GM21528 (cell line): ENCODE measurements around the gene MAPK14.
"Not testable (repeated sequence)": the region's sequence is repeated elsewhere in the genome, so short reads cannot be mapped to it uniquely, and the experiment has no call there.

Source experiments
- ATAC-seq: cut with Tn5 transposase; IDR thresholded peaks from one replicate; pipeline ENCODE4 v1.9.1; 2021; ENCODE audit warnings: mild to moderate bottlenecking, moderate library complexity; ENCODE audit not compliant: unreplicated experiment, low FRiP score

MAPK14 gene

DNA sequence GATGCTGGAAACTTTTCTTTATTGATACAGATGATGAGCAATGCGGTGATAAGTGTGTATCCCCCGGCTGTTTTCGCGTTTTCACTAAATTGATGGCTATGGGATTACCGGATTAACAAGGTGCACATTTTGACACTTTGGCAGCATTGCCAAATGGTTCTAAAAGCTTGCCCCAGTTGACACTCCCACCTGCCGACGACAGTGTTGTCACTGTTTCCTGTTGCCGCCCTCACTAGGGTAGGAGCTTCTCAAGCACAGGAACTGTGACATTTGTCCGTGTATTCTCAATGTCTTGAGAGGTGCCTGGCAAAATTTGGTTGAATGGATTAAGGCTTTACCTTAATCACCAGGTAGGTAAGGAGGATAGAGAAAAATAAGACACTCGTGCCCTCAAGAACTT, 92.9 kb downstream of the MAPK14 start:
- ATAC-seq: no peak

DNA sequence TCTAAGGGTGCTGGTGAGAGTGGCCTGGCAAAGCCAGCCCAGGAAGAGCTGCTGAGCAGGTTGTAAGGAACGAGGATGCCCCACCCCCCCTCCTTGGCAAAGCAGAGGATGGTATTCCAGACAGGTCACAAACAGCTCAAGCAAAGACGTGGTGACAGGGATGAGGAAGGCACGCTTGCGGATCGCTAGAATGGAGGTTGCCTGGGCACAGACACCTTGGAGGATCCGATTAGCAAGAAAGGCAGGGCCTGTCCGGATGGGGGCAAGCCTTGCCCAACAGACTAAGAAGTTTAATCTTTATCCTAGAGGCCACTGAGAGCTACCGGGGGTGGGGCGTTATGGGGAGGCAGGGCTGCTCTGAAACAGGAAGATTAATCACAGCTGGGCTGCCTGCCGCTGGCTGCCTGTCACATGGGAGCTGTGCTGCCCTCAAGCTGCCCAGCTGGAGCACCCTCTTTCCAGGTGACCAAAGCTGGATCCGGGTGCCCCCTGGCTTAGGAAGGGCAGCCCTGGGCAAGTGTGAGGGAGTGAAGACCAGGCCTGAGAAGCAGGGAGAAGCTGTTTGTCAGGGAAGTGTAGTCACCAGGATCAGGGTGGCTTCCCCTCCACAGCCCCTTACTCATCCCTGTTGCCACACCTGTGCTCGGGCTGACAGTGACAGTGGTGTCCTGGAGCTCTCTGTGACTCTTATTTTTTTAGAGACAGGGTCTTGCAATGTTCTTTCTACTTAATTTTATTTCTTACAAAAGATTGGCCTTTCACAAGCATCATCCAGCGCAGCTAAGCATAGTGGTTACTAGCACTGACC, 93.6 kb downstream of the MAPK14 start:
- no peak for ATAC-seq

DNA sequence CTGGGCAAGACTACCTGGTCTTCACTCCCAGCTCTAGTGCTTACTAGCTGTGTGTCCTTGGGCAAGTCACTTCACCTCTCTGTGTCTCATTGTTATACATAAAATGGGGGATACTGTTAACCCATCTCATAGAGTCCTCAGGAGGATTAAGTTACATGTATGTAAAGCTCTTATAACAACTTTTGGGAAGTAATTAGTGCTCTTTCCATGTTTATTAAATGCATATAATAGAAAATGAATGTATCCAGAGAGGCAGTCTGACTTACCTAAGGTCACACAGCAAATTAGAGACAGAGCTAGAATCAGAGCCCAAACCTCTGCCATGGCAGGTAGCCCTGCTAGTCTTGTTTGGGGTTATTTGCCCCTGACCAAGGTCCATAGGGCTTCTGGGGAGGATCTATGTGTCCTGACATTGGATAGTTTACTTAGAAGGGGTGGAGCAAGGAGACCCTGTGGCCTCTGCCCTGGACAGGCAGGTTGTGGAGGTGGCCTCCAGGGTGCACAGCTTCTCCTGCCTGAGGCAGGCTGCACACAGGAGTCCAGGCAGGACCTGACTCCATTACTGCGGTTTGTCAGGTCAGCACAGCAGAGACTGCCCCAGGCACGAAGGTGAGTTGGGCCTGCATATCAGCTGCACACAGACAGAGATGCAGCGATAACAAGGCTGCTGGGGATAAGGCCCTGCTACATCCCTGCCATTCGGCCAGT, 94.3 kb downstream of the MAPK14 start:
- ATAC-seq: no peak

DNA sequence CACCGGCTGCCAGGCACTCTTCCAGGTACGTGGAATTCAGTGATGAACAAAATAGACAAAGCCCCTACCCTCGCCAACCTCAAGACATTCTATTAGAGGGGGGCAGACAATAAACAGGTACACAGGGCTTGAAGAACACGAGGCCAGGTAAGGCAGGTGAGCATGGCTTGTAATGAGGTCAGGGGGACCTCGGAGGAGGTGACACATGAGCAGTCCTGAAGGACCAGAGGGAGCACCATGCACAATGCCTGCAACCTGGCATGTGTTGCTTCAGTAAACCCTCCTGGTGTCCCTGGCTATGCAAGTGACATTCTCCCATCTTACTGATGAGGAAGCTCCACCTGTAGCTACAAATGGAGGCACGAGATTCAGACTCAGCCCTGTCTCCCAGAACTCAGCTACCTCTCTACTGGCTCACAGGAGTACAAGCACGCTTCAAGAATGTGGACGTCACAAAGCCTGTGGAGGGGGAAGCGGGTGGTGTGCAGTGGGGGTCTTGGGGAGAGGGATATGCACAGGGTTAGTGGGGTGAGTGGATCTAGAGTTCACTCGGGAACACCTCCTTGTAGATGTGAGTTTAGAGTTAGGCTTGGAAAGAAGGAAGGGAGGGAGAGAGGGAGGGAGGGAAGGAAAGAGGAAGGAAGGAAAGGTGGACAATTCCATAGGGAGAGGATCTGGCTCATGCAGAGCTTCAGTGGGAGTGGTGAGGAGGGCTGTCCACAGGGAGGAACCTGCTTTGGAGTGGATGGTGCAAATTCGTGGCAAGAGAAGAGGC, 95.1 kb downstream of the MAPK14 start:
- ATAC-seq: no peak

DNA sequence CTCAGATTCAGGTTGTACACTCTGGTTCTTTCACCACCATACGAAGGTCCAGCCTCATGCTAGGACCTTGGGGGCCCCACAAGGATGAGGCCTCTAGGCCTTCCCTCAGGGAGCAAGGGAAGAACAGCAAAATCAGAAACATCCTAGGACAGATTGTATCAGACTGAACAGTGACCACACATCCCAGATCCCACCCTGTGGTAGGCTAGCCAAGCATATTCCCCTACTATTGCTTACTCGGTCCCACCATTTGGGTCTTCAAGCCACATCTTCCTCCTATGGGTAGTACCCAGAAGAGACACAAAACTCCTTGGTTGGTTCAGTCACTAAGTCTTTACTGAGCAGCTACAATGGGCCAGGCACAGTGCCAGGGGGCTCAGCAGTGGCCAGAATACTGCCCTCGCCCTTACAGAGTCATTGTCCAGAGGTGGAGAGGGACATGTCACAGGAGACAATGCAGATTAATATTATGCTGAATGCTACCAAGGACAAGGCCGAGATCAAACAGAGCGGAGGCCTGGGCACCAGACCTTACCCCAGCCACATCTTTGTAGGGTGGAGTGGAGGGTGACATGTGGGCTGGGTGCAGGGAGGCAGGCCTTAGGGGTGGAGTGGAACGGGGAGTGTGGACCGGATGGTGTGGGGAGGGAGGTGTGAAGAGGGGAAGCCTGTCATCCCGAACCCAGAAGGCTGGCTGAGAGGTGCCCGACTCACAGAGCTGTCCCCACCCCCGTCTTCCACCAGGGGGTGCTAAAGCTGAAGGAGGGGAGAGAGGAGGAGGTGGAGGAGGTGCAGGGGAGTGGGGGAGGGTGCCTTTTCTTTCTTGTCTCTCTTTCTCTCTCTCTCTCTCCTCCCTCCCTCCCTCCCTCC, 95.9 kb downstream of the MAPK14 start:
- peak; percentile 52 for ATAC-seq

DNA sequence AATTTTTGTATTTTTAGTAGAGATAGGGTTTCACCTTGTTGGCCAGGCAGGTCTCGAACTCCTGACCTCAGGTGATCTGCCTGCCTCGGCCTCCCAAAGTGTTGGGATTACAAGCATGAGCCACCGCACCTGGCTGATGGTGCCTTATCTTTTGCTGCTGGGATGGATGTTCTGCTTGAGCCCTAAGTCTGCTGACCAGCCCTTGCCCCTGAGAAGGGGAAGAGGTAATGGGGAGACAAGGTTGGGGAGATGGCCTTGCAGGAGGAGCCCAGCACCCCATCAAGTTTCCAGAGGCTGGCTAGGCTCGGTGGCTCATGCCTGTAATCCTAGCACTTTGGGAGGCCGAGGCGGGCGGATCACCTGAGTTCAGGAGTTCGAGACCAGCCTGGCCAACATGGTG, 96.7 kb downstream of the MAPK14 start:
- not testable (repeated sequence) for ATAC-seq

DNA sequence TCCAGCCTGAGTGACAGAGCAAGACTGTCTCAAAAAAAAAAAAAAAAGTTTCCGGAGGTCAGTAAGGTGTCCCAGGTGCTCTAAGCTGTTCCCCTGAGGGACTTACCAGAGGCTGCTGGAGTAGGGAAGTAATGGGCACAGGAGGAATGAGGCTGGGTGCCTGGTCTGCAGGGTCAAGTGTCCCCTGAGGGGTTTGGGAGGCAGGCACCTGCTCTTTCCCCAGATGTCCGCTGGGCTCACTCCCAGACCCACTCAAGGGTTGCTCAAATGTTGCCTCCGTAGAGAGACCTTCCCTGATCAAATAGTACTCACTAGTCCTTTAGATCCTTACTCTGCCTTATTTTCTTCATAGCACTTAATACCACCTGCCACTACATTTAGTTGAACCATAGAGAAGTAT, 97.3 kb downstream of the MAPK14 start:
- no peak for ATAC-seq

DNA sequence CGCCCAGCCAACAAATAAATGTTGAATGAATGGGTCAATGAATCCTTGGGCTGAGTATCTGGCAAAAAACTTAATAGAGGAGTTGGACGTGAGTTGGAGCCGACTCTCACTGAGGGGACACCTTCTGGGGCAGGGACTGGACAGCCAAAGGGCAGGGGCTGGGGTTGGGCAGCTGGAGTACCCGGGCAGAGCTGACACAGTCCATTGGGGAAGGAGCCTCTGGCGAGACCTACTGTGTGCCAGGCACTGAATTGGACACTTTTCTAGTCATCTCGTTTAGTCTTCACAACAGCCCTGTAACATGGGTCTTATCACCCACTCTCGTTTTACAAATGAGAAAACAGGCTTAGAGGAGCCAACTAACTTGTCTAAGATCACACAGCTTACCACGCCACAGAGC, 98.0 kb downstream of the MAPK14 start:
- no peak for ATAC-seq

DNA sequence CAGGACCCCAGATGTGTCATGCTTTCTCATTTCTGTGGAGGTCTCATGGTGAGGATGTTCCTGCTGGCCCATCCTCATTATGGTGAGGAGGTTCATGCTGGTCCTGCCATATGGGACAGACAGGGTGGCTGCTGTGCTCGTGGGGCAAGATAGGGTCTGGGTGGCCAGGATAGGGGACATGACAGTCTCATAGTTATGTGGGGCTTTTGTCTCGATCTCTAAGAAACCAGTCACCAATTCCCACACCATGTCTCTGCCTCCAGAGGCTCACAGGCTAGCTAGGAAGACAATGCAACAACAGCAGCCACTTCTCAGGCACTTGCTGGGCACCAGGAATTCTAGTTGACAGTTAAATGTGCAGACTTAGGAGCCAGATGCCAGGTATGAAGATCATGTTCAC, 98.5 kb downstream of the MAPK14 start:
- no peak for ATAC-seq

DNA sequence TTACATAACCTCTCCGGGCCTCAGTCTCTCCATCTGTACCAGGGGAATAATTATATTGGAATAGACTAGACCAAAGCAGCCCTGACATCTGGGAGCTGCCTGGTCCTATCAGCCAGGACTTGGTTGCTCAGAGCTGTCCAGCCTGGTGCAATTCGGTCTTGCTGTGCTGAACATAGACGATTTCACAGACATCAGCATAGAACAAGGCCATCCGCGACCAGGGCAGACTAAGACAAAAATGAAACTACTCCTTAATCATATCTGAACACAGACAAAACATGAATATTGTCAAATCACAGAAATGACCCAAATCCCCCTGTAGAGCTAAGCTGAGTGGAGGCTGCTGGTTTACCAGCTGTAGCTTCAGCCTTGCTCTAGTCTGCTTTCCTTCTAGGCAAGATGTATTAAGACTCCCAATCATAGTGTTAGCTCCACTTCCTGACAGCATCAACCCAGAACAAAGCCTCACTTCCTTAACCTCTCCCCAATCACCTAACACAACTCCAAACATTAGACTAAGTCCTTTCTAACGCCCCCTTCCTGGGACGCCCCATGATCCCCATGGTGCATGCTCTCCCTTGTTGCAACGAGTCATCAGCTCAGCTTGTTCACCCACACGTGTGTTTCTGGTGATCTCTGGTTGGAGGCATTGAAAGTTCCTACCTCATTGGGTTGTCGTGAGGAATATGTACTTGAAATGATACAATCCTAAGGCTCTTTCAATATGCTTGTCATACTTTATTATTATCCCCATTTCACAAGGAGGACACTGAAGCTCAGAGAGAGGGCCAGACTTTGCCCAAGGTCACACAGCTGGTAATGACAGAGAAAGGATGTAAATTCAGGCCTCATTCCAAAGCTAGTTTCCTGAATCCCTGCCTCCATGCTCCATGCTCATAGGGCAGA, 99.2 kb downstream of the MAPK14 start:
- ATAC-seq: no peak

DNA sequence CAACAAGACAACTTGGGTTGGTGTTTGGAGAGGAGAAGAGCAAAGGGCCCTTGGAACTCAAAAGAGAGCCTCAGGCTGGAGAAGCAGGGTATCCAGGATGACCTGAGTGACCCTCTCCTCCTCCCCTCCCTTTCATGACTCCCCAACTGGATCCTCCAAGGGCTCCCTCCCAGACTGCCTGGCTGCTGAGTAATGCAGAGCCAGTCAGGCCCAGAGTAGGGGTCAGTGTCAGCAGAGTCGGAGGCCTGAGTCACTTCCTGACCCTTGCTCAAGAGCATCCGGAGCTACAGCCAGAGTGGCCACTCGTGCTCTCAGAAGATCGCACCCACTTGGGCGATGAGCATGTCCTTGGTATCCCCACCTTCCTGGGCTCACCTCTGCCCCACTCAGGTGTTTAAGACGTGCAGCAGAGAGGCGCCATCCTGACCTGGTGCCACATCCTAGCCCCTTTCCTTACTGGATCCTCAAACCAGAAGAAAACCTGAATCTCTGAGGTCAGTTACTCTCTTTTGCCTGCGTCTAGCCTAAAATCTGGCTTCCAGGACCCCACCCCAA, 99.9 kb downstream of the MAPK14 start:
- ATAC-seq: no peak

DNA sequence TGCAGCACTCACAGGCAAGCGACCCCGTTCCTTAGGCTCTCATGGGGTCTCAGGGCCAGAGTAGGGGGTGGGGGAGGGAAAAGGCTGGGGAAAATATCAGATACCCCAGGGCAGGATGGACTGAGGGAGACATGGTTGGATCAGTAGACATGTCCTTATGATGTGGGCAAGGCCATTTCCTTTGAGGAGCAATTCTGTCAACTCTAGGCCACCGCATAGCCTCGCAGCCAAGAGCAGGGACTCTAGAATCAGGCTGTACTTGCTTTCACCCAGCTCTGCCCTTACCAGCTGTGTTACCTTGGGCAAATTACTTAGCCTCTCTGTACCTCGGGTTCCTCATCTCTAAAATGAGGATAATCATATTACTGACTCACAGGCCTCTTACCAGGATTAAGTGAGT, 100.5 kb downstream of the MAPK14 start:
- ATAC-seq: no peak

DNA sequence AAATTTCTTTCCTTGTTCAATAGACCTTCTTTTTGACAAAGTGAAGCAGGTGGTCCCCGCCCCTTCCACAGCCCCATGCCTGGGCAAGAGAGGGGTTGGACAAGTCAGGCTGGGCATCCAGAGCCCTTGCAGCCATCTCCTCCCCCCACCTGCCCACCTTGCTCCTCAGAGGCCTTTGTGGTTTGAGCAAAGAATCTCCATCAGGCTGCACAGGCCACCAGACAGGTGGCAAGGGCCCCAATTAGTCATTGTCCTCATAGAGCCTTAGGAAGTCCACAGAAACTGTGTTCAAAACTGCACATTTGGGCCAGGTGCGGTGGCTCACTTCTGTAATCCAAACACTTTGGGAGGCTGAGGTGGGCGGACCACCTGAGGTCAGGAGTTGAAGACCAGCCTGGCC, 101.2 kb downstream of the MAPK14 start:
- ATAC-seq: no peak

DNA sequence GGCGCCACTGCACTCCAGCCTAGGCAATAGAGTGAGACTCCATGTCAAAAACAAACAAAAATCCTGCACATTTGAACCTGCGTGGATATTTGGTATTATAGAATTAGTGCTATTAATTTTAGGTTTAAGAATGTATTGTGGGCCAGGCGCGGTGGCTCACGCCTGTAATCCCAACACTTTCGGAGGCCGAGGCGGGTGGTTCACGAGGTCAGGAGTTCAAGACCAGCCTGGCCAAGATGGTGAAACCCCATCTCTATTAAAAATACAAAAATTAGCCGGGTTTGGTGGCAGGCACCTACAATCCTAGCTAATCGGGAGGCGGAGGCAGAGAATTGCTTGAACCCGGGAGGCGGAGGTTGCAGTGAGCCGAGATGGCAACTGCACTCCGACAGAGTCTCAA, 101.7 kb downstream of the MAPK14 start:
- ATAC-seq: not testable (repeated sequence)

DNA sequence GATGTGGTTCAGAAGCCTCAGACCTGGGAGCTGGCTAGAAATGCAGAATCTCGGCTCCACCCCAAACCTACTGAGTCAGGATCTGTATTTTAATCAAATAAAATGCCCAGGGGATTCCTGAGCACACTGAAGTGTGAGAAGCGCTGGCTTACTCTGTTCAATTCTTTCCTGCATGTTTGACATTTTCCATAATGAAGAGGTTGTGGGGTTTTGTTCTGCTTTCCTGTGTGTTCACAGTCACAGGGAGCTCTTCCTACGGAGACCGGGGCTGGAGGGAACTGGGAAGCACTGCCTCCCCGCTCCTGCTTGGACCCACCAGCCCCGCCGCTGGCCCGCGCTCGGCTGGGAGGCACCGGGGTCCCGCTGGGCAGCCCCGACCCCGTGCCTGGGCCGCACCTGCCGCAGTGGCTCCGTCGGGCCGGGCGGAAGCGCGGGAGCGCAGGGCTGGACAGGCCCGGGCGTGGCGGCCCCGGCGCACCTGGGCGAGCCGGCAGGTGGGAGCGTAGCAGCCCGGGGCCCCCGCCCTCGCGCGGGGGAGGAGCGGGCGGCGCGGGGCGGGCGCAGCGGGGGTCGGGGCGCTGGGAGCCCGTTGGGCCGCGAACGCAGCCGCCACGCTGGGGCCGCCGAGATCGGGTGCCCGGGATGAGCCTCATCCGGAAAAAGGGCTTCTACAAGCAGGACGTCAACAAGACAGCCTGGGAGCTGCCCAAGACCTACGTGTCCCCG, 102.5 kb downstream of the MAPK14 start, which contains the start of gene MAPK13:
Gene MAPK13 (plus strand): TSS at position 573 of the 726 bp plus-strand sequence. CDS start 70 bp downstream, at position 643.
- ATAC-seq: no peak

DNA sequence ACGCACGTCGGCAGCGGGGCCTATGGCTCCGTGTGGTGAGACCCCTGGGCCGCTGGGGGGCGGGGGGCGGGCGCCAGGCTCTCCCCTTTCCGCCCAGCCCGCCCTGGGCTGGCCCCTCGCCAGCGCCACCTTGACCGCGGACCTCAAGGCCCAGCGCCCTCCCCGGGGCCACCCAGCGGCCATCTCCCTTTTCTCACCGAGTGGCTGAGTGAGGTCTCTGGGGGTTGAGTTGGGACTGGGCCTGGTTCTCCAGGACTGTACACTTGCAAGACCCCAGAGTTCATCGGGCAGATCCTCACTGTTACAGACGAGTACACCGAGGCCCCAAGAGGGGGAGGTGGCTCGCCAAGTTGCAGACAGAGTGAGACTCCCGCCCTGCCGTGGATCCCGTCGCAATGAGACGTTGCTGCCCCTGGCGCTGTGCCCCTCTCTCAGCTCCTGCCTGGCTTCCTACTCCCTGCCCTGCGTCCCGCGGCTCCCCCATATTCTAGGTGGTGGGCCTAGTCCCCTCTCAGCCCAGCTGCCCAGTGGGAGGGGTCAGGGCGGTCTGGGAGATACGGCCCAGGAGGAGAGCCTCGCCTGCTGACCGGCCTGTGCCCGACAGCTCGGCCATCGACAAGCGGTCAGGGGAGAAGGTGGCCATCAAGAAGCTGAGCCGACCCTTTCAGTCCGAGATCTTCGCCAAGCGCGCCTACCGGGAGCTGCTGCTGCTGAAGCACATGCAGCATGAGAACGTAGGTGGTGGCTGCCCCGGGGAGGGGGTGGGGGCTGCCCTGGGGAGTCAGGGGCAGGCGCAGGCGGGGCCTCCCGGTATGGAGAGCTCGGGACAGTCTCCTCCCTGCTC, 103.3 kb downstream of the MAPK14 start:
- ATAC-seq: peak; percentile 6

DNA sequence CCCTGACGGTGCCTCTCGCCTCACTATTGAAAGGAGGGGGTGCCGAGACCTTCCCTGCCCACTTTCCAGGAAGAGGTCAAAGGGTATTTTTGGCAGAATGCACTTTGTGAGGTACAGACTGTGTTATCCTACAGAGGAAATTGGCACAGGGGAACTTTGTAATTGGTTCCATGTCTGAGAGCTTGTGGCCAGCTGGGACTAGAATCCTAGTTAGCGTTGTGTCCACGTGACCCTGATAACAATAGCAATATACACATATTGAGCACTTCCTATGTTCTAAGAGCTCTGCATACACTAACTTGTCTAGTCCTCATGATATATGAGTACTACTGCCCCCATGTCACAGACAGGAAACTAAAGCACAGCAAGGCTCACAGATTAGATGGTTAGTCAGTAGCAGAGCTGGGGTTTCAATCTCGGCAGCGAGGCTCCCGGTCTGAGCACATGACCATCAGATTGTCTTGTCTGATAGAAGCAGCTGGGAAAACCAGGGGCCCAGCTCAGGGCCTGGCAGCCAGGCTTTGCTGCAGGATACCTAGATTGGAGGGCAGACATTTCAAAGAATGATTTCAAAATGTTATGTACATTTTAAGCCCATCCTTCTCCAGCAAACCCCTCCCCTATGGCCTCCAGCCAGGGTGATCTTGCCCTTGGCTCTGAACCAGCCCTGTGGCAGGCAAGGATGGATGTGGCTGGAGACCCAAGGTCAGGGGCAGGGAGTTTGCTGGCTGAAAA, 104.1 kb downstream of the MAPK14 start:
- peak; percentile 82 for ATAC-seq
